GM18951 (cell line): ENCODE data around the gene ME3.

Experiments
- POLR2A ChIP-seq: IDR thresholded peaks from 4 replicates; pipeline ENCODE4 v1.6.1; 2011; ENCODE audit warnings: mild to moderate bottlenecking; ENCODE audit not compliant: insufficient read length, insufficient read depth; ENCODE audit errors: extremely low read depth
- in situ Hi-C: fragments of 300-500 bp; cut with MboI; formaldehyde crosslinking; loops from one replicate; pipeline ENCODE4 v1.12.0; 2022; ENCODE audit warnings: low sequenced_read_pairs, mixed read lengths, inconsistent platforms; ENCODE audit not compliant: unreplicated experiment

ME3 gene

GRCh38 chr11:86681483-86681756 lies 9.0 kb upstream of the ME3 start:
- no peak for TF ChIP-seq POLR2A
- in situ Hi-C loops = no loop called here

DNA sequence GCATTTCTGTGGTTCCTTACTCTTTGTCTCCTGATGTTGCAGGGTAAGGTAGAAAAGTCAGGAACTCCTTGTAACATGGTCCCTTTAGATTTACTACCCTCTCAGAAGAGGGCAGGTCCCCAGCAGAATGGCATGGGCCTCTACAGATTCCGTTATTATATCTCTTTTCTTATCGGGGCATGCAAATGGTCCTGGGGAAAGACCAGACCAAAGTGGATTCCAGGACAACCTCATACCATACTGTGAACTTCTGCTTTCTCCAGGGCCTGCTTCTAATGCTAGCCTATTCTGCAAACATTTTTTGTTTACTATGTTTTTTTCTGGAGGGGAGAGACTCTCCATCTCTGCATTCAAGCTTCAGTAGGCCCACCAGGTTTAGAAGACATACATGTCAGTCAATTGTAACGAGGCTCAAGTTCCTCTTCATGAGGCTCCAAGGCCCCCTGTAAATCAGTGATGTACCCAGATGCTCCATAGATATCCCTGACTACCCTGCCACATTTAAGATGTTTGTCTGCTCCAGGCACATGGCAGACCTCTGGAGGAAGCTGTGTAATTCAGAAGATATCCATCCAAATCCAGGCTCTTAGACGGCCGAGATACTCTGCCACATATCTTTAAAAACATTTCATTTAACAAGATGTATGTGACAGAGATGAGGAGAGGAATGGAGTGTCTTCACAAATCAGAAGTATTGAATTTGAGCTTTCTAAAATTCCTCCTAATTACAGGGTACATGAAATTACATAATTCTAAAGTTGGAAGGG lies 8.5 kb upstream of the ME3 start:
- in situ Hi-C loops = no loop called here
- no peak for TF ChIP-seq POLR2A

GRCh38 chr11:86678823-86679222 lies 6.4 kb upstream of the ME3 start:
- TF ChIP-seq POLR2A = no peak
- in situ Hi-C loops = no loop called here

DNA sequence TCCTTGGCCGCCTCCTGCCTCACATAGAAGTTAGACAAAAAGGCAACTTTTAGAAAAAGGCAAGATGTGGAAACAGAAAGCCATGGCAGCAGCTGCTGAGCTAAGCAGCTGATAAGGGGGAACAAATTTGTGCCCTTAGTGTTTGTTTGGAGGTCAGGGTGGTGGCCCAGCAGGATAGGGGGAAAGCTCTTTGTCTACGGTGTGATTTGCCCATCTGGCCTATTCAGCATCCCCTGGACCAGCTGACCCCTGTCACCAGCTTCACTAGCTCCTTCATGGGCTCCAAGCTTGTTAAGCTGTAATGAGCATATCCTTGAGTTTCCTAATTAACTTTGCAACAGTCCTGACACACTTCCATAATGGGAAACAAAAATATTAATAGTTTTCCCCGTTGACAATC lies 5.9 kb upstream of the ME3 start:
- in situ Hi-C loops = no loop called here
- no peak for TF ChIP-seq POLR2A

DNA sequence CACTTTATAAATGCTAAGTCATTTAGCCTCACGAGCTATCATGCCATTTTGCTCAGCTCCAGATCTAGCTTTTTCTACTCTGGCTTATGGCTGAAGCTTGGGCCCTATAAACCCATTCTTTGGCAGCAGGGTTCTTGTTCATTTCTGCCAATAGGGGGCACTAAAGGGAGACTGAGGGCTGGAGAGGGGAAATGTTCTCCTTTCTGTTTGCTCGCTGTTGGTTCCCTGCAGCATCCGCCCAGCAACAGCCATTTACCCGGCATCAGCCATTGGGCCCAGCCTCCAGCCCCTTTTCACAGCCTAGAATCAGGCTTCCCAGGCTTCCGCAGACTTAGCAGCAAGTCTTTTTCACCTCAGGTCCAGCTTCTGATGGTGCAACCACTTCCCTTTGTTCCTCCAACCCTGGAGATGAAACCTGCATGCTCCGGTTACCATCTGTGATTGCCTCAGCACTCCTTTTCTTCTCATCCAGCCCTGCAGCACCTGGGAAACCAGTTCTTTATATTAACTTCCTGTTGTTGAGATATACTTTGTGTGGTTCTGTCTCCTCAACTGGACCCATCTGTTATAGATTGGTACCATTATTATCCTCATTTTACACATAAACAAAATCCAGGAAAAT lies 4.2 kb upstream of the ME3 start:
- in situ Hi-C loops = no loop called here
- TF ChIP-seq POLR2A = no peak

- in situ Hi-C loops = no loop called here
- no peak for TF ChIP-seq POLR2A
These were observed 3.6 kb upstream of the ME3 start for GRCh38 chr11:86676010-86676409.

DNA sequence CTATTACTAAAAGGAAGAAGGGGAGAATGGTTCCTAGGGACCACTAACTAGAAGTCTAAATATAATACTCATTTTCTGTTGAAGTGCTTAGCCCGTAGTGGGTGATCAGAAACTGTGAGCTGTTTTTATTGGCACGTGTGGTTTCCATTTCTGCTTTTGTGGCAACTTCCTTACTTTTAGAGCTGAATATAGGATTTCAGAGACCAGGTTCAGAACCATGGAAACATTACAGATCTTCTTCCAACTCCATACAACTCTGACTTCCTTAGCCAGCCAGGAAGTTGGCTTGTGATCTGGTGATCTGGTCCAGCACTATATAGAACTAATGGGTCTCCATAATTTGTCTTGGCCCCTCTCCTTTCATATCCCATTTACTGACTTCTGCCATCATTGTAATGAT lies 2.6 kb upstream of the ME3 start:
- in situ Hi-C loops = no loop called here
- no peak for TF ChIP-seq POLR2A

GRCh38 chr11:86673872-86674750 lies 1.7 kb upstream of the ME3 start:
- in situ Hi-C loops = no loop called here
- no peak for TF ChIP-seq POLR2A

- TF ChIP-seq POLR2A = no peak
- in situ Hi-C loops = no loop called here
These were observed 833 bp upstream of the ME3 start for GRCh38 chr11:86673055-86673843.

DNA sequence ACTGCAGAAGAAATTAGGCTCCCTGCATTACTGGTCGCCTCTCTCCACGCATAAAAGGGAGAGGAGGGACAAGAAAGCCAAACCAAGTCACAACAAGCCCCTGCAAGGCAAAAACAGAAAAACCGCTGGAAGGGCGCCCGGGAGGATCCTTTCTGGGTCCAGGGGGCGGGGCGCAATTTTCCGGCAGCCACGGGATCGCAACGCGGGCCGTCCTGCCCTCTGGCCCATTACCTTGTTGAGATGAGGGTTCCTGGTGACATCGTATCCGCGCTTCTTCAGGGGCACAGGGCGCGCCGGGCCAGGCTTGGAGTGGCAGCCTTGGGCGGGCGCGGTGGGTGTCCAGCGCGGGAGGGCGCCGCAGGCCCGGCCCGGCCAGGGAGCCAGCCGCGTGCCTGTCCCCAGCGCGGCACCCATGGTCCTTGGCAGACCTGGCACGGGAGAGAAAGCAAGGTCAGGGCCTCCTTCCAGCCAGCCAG lies 847 bp downstream of the ME3 start:
- TF ChIP-seq POLR2A = no peak
- in situ Hi-C loops = no loop called here

GRCh38 chr11:86670911-86671310 lies 1.5 kb downstream of the ME3 start:
- in situ Hi-C loops = no loop called here
- no peak for TF ChIP-seq POLR2A

DNA sequence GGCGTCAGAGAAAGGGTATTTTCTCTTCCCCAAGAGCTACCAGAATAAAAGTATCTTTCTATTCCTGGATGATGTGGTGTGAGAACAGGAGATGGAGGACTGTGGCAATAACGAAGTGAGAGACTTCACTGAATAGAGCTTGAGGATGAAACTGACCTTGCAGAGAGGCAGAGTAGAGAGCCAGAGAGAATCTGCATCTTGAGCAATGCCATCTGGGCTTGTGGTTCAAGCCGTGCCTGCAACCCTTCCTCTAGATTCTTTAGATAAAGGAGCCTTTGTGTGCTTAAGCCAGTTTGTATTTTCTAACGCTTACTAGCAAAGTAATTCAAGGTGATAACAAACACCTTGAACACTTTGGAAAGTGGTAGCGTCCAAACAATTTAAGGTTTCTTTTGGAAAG lies 2.2 kb downstream of the ME3 start:
- no peak for TF ChIP-seq POLR2A
- in situ Hi-C loops = no loop called here

- no peak for TF ChIP-seq POLR2A
- in situ Hi-C loops = no loop called here
These were observed 3.0 kb downstream of the ME3 start for GRCh38 chr11:86669424-86669823.
